NOMO-1 treated with DMSO at 0.1 percent for 48 hours (cell line): ENCODE results near the gene NUP85.
"Not testable (repeated sequence)": the region's sequence is repeated elsewhere in the genome, so short reads cannot be mapped to it uniquely, and the experiment has no call there.

ENCODE experiments used
- DNase-seq: peaks from one replicate; lab custom pipeline; 2025; ENCODE audit not compliant: unreplicated experiment; lab: John Stamatoyannopoulos, UW

NUP85 gene

DNA sequence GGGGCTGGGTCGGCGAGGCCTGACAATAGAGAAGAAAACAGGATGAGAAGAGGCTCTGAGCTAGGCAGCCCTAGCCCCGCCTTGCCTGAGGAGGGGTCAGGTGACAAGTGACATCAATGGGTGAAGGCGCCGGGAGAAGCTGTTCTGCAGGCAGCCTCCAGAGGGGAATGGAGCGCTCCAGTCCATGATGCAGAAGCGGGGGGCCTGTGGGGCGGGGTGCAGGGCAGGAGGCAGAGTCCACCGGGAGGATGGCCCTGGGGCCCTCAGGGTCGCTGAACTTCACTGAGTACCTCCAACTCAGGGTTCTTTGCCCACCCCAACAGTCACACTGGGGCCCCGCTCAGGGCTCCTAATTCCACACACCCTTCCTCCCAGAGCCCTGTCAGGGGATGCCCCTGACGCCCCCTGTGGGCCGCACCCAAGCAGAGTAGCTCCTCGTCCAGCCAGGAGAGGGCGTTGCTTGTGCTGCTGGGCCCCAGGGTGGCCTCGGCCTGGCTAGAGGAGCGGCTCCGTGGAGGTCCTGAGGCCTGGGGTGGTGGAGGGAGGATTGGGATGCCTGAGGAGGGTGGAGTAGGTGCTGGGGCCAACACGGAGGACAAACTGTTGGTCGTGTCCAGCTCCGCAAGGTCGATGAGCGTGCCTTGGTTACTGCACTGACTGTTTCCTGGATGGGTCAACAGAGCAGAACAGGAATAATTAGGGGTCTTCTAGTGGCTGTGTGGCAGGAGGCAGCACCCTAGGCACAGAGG, 35.1 kb downstream of the NUP85 start:
- peak; percentile 19 for DNase-seq

DNA sequence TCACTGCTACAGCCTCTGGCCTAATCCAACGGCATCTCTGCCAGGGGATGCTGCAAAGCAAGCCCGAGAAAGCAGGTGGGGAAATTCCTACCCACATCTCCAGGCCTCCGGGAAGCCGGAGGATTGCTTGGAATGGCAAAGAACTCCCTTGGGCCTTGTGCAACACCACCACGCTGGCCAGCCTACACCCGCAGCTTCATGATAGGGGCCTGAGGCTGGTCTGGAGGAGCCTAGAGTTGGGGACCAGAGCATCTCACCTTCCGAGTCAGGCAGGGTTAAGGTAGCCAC, 35.6 kb downstream of the NUP85 start:
- DNase-seq: no peak

DNA sequence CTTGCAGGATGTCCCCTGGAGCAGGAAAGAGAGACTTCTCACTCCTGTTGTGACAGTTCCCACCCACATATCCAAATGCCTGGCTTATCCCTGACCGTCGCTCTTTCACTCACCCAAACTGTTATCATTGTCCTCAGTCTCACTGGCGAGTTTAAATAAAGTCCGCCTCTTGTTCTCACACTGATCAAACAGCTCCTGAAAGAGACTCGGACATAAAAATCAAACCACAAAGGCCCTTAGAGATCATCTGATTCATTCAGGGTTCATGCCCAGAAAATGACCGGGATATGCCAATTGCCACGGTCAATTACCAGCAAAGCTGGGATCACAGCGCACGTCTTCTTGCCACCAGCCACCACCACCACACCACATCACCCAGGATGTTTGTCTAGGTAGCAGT, 36.0 kb downstream of the NUP85 start:
- DNase-seq: no peak

DNA sequence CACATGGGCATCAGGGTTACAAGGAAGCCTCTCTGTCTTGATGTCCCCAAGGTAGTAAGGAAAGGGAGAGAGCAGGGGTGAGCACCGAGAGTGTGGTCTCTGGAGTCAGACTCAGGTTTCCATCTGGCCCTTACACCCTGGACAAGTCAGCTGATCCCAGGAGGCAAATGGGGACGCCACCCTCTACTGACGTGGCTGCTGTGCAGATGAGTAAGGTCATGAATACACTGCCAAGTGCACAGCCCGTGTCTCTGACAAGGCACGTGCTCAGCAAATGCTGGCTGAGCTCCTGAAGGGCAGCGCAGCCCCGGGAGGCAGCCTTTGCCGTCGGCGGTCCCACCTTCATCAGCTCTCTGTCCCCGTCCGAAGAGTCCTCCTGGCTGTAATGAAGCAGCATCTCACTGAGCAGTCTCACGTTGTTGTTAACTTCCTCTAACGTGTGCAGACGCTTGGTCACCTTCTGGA, 36.5 kb downstream of the NUP85 start:
- no peak for DNase-seq

DNA sequence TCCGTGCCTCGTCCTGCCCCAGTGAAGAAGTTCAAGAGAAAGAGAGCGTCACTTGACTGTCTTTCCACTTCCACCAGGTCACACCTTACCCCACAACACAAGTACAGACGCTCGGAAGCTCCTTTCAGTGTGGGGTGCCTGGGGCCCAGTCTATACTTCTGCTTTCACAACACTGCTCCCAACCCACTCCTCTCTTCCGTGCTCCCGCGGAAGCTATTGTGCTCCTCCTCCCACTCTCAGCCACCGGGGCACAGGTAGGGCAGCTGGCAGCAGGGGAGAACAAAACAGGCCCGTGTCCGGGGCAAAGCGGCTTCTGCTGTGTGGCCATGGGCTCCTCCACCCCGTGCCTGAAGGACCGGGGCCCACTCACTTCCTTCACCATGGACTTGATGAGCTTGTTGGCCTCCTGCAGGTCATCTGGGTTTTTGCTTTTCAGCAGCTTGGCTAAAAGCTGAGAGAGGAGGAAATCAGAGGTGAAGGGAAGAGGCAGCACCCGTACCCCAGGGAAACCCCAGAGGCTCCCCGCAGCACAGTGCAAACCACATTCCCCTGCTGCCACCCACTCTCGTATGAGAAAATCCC, 37.1 kb downstream of the NUP85 start:
- DNase-seq: no peak

DNA sequence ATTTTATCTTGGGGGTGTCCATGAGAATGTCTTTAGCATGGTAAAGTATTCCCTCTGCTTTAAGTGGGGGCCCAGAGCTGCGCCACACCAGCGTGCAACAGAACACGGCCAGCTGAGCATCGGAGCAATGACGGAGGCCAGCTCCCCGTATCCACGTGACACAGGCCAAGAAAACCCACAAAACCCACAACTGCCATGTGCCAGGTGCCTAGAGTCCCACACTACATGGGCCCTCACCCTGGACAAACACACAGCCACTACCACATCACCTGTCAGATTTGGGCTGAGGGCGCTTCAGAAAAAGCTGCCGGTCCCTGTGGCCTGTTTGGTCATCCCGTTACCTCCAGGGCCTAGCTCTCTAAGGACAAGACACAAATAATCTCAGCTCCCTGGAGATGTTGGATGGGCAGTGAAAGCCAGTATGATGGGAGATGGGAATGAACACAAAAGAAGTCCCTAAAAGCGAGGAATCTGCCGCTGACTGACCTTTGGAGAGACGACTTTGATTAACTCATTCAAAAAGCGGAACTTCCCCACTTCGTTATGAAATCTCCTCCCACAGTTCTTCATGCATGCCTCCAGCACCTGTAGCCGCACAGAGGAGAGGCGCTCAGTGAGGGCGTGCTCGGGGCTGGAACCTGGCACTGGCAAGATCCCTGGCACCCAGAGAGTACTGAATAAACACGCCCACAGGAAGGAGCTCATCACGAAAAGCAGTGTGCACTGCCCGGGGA, 38.8 kb downstream of the NUP85 start:
- DNase-seq: peak; percentile 90

DNA sequence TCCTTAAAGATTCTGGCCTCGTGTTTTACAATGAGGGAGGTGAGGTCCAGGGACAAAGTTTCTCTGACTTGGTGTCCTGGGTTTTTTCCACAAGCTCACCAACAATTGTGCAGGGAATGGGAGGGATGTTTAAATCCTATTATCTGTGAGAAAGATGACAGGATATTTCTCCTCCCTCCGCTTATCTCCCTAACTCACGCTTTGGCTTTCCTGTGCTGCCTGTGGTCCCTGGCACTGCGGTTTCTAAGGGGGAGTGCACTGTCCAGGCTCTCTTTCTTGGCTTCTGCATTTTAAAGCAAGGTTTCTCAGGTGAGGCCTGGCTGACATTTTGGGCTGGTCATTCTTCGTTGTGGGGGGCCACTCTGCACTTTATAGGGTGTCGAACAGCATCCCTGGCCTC, 39.5 kb downstream of the NUP85 start:
- no peak for DNase-seq

DNA sequence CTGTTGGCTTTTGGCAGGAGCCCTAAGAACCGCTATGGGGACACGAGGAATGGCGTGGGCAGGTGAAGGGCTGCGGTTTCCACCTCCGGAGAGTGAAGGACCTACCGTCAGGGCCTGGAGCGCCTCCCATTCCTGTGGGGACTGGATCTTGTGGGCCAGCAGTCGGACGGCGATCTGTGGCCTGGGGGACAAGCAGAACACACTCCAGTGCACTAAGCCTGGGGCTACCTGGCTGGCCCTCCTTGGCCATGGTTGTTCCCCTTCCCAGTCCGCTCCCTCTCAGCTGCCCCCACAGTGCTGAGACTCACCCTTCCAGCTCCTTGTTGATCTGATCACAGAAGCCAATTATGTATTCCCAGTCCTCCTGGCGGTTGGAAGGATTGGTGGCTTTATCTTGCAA, 40.9 kb downstream of the NUP85 start:
- DNase-seq: no peak

DNA sequence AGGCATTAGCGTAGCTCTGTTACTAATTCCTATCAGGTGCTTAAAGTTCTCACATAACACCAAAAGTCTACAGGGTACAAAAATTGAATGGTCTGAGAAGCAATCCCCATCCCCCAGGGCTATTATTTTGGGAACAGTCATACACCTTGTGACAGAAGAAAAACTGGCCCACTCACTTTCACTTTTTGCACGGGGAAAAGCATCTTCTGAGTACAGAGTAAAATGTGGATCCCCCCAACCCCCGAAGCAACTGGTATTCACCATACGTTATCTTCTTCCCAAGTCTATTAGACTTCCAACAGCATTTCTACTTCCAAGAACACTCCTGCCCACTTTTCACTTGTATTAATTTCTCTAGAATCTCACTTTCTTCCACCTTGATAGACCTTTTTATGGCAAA, 44.1 kb downstream of the NUP85 start:
- no peak for DNase-seq

DNA sequence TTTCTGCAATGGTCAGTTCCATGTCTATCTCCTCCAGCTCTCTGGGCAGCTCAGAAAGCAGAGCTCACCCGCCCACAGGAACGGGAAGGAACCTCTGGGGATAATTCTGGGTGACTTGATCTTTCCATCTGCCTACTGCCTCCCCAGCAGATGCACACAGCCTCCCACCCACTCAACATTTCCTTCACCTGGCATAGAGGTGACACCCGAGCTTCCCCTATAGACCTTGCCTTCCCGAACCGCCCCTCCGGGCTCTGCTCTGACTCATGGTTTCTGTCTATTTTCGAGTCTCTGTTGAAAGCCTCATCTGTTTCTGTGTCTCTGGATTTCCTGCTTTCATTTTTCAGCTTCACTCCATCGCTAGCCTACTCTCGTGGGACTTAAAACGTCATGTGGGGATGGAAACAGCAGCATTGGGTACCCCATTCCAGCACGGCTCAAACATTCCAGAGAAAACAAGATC, 44.6 kb downstream of the NUP85 start:
- peak; percentile 42 for DNase-seq

DNA sequence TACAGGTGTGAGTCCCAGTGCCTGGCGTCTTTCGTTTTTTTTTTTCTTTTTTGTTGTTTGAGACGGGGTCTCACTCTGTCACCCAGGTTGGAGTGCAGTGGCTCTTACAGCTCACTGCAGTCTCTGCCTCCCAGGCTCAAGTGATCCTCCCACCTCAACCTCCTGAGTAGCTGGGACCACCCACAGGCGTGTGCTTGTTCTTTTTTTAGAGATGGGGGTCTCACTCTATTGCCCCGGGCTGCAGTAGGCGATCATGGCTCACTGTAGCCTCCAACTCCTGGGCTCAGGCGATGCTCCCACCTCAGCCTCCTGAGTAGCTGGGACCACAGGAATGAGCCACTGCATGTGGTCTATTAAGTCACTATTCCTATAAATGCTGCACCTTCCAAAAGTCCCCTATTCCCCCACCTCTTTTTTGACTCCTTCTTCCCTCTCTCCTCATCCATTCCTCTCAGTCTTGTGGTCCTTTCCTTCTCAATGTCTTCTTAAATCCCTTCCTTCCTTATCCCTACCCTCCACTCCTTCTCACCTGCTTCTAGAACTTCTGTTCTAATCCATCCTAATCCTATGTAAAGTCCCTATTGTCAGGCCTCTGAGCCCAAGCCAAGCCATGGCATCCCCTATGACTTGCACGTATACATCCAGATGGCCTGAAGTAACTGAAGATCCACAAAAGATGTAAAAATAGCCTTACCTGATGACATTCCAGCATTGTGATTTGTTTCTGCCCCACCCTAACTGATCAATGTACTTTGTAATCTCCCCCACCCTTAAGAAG, 46.7 kb downstream of the NUP85 start:
- no peak for DNase-seq

DNA sequence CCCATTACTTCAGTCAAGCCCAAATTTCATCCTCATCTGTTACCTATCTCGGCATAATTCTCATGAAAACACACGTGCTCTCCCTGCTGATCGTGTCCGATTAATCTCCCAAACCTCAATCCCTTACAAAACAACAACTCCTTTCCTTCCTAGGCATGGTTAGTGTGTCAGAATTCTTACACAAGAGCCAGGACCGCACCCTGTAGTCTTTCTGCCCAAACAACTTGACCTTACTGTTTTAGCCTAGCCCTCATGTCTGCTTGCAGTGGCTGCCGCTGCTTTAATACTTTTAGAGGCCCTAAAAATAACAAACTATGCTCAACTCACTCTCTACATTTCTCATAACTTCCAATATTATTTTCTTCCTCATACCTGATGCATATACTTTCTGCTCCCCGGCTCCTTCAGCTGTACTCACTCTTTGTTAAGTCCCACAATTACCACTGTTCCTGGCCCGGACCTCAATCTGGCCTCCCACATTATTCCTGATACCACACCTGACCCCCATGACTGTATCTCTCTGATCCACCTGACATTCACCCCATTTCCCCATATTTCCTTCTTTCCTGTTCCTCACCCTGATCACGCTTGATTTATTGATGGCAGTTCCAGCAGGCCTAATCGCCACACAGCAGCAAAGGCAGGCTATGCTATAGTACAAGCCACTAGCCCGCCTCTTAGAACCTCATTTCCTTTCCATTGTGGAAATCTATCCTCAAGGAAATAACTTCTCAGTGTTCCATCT, 50.6 kb downstream of the NUP85 start:
- DNase-seq: not testable (repeated sequence)

DNA sequence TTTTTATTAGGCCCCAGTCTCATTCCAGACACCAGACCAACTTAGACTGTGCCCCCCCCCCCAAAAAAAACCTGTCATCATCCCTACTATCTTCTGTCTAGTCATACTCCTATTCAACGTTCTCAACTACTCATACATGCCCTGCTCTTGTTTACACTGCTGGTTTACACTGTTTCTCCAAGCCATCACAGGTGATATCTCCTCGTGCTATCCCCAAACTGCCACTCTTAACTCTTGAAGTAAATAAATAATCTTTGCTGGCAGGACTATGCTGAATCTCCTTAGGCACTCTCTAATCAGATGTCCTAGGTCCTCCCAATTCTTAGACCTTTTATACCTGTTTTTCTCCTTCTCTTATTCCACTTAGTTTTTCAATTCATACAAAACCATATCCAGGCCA, 51.7 kb downstream of the NUP85 start:
- DNase-seq: not testable (repeated sequence)

DNA sequence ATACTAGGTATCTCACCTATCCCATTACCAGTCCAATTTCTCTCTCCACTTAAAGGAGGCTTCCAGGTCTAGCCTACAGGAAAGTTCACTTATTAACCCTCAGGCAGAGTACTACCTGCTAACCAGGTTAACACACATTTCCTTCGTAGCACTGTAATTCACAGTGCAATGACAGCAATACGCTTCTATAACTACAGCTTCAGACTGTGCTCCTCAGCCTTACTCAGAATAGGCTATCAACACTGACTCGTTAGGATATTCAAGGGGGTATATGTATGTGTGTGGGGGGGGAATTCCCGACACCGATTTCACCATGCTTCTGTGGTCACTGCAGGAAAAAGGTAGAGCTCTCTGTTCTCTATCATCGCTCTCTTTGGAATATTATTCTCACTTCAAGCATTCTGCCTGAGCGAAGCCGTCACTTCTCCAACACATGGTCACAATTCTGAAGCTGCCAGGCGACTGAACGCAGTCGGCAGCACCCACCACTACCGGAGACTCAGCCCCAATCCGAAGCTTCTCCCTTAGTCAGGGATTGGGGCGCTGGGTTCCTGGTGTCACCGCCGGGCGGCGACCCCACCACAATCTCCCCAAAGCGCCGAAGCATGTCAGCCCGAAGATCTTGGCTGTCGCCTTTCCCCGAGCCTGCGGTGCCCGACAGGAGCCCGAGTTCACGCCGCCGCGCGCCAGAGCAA, 55.3 kb downstream of the NUP85 start:
- peak; percentile 49 for DNase-seq

DNA sequence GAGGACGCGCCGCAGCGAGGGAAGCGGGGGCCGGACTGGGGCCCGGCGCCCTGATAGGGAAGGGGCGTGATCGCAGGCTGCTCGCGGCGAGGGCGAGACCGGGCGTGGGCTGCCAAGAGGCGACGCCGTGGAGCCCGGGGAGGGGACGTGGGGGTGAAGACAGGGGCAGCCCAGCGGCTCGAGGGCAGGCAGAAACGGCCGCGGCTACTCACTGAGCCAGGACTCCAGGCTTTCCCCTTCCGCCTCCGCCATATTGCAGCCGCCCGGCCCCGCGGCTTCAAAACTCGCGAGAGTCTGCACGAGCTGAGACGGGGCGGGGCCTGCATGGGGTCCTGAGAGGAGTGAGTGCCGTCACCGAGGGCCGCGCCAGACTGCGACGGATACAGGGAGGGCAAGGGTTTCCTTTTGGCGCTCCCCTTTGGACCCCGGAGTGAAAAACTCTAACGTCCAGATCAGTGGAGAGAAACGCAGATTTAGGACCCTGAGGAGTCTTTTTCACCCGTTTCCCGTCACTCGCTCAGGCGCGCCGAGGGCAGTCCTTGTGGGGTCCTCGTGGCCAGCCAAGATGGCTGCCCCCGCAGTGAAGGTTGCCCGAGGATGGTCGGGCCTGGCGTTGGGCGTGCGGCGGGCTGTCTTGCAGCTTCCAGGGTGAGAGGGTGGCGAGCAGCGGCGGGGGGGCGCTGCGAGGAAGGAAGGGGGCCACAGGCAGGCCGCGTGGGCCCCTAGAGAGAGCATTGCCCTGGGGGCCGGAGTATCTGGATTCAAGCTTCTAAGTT, 56.0 kb downstream of the NUP85 start, which contains the start of the genes GGA3 and MRPS7:
Gene GGA3 (minus strand): TSS at position 271 of the 776 bp plus-strand sequence. CDS start 19 bp downstream, at position 252.
Gene MRPS7 (plus strand): TSS at position 544 of the 776 bp plus-strand sequence. CDS start 22 bp downstream, at position 566.
- peak; percentile 94 for DNase-seq

DNA sequence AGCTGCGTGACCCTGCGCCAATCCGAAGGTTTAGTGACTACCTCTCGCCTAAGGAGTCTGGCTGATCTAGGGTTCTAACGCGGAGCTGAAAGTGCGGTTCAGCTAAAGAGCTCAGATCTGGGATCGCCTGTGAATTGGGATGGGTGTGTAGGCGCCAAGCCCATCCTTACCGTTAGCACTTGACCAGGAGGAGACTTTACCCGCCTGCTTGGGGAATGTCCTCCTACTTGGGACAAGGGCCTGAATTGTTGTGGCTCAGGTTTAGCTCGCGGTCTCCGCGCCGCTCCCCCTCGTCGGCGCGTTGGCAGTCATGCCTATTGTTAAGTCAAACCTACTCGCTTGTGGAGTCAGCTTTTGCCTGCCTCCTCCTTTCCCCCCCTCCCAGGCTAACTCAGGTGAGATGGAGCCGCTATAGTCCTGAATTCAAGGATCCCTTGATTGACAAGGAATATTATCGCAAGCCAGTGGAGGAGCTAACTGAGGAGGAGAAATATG, 56.7 kb downstream of the NUP85 start:
- DNase-seq: no peak

DNA sequence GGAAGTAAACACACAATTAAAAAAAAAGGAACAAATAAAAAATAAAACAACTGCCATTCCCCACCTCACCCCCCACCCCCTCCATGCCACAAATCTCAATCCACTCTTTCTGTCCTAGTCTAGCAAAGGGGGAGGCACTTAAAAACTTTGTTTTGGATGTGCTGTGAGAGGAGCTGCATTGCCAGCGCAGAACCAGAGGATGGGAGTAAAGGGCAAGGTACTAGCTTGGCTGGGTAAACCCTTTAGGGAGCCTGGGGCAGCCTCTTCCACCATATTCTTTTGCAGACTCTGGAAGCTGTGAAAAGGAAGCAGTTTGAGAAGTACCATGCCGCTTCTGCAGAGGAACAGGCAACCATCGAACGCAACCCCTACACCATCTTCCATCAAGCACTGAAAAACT, 57.6 kb downstream of the NUP85 start:
- DNase-seq: no peak

DNA sequence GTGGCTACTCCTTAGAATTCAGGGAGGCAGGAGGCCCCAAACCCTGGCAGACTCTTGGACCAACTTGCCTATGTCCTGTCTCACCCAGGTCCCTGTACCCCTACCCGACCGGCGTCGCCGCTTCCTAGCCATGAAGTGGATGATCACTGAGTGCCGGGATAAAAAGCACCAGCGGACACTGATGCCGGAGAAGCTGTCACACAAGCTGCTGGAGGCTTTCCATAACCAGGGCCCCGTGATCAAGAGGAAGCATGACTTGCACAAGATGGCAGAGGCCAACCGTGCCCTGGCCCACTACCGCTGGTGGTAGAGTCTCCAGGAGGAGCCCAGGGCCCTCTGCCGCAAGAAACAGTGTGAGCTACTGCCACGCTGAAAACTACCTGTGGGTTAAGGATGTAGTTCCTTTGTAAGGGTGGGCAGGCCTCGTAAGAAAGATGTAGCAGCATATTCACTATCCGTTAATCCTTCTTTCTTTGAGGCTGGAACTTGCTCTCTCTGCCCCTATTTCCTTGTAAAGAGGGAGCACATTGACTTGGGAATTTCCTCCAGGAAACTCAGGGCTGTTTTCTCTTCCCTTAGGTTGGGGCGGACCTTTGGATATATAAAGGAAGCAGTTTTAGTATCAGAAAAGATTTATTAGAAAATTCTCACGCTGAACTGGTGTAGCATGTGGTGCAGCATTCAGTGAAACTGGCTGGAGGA, 60.3 kb downstream of the NUP85 start:
- DNase-seq: no peak
